Measurements from ENCODE around the gene A2ML1. TPM values are rescaled to one million over a fixed set of nuclear protein-coding genes. Genes with fewer than 3 reads are reported as not detected.
"Not testable (repeated sequence)": the region's sequence is repeated elsewhere in the genome, so short reads cannot be mapped to it uniquely, and the experiment has no call there.

Gene A2ML1
- total and polyA plus RNA-seq, 4 donors: 0.04 to 1.1 (median 0.06) TPM; not detected in 1

DNA sequence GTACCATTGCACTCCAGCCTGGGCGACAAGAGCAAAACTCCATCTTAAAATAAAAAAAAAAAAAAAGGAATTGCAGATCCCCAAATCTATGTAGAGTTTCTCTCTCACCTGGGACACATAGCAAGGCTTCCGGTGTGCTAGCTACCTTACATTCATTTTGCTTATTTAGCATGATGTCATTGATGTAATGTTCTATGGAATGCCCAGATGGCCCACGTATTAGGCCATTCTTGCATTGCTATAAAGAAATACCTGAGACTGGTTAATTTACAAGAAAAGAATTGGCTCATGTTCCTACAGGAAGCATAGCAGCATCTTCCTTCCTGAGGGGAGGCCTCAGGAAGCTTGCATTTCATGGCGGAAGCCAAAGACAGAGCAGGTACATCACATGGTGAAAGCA is 36.9 kb upstream of the A2ML1 start:
- no peaks in the 10 kb centered on the region for H3K9me3 ChIP-seq (ENCODE audit: control insufficient read depth in 4 of 4, insufficient read depth in 3 of 4, low read length in 3 of 4)
- H3K36me3 ChIP-seq (ENCODE audit: control insufficient read depth in 4 of 4, insufficient read depth in 4 of 4, low read length in 4 of 4): peaks cover 0 to 6% (median 1%) of the 10 kb centered on the region in 4 donors
- no peak for ATAC-seq (ENCODE audit: insufficient read depth, low FRiP score)
- no peaks in the 10 kb centered on the region for H3K27me3 ChIP-seq (ENCODE audit: control insufficient read depth in 3 of 3, insufficient read depth in 3 of 3, low read length in 2 of 3)
- H3K4me1 ChIP-seq (ENCODE audit: control insufficient read depth in 5 of 5, insufficient read depth in 5 of 5, low read length in 5 of 5): peaks cover 0 to 15% (median 4%) of the 10 kb centered on the region in 5 donors
- H3K9ac ChIP-seq (ENCODE audit: insufficient read depth in 1 of 2, low read length in 2 of 2): no peak overlapping the region
- TF ChIP-seq, protein P1, sequence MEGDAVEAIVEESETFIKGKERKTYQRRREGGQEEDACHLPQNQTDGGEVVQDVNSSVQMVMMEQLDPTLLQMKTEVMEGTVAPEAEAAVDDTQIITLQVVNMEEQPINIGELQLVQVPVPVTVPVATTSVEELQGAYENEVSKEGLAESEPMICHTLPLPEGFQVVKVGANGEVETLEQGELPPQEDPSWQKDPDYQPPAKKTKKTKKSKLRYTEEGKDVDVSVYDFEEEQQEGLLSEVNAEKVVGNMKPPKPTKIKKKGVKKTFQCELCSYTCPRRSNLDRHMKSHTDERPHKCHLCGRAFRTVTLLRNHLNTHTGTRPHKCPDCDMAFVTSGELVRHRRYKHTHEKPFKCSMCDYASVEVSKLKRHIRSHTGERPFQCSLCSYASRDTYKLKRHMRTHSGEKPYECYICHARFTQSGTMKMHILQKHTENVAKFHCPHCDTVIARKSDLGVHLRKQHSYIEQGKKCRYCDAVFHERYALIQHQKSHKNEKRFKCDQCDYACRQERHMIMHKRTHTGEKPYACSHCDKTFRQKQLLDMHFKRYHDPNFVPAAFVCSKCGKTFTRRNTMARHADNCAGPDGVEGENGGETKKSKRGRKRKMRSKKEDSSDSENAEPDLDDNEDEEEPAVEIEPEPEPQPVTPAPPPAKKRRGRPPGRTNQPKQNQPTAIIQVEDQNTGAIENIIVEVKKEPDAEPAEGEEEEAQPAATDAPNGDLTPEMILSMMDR (IDR thresholded peaks at IDR 0.05; ENCODE audit: control extremely low read depth, extremely low read depth): no peak
- 68 to 84% methylated on average over 4 of the region's 4 CpGs for WGBS, 2 donors
- H3K4me3 ChIP-seq: no peak overlapping the region
- DNase-seq: no peak
- no peak overlapping the region for H3K27ac ChIP-seq (ENCODE audit: low read depth in 1 of 2, low read length in 1 of 2)

DNA sequence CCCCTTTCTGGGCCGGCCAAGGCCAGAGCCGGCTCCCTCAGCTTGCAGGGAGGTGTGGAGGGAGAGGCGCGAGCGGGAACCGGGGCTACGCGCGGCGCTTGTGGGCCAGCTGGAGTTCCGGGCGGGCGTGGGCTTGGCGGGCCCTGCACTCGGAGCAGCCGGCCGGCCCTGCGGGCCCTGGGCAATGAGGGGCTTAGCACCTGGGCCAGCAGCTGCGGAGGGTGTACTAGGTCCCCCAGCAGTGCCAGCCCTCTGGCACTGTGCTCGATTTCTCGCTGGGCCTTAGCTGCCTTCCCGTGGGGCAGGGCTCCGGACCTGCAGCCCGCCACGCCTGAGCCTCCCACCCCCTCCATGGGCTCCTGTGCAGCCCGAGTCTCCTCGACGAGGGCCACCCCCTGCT is 35.2 kb upstream of the A2ML1 start:
- DNase-seq; H3K9ac ChIP-seq (ENCODE audit: insufficient read depth in 1 of 2, low read length in 2 of 2); H3K36me3 ChIP-seq (ENCODE audit: control insufficient read depth in 4 of 4, insufficient read depth in 4 of 4, low read length in 4 of 4); H3K9me3 ChIP-seq (ENCODE audit: control insufficient read depth in 4 of 4, insufficient read depth in 3 of 4, low read length in 3 of 4); H3K27ac ChIP-seq (ENCODE audit: low read depth in 1 of 2, low read length in 1 of 2); ATAC-seq (ENCODE audit: insufficient read depth, low FRiP score); H3K4me1 ChIP-seq (ENCODE audit: control insufficient read depth in 5 of 5, insufficient read depth in 5 of 5, low read length in 5 of 5); H3K4me3 ChIP-seq; H3K27me3 ChIP-seq (ENCODE audit: control insufficient read depth in 3 of 3, insufficient read depth in 3 of 3, low read length in 2 of 3): not testable (repeated sequence)
- WGBS, 2 donors: 98% methylated on average over 25 to 28 of the region's 28 CpGs

DNA sequence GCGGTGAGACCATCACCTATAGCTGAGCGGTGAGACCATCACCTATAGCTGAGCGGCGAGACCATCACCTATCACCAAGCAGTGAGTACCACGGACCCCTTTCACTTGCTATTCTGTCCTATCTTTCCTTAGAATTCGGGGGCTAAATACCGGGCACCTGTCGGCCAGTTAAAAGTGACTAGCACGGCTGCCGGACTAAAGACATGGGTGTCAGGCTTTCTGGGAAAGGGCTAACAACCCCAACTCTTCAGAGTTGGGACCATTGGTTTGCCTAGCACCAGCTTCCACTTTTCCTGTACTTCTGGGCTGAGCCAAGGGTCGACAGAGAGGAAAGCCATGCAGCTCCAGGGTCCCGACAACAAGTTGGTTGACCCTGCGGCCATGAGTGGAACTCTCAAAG is 33.7 kb upstream of the A2ML1 start:
- not testable (repeated sequence) for H3K4me3 ChIP-seq; ATAC-seq (ENCODE audit: insufficient read depth, low FRiP score); H3K9me3 ChIP-seq (ENCODE audit: control insufficient read depth in 4 of 4, insufficient read depth in 3 of 4, low read length in 3 of 4); H3K36me3 ChIP-seq (ENCODE audit: control insufficient read depth in 4 of 4, insufficient read depth in 4 of 4, low read length in 4 of 4); H3K4me1 ChIP-seq (ENCODE audit: control insufficient read depth in 5 of 5, insufficient read depth in 5 of 5, low read length in 5 of 5); H3K9ac ChIP-seq (ENCODE audit: insufficient read depth in 1 of 2, low read length in 2 of 2); H3K27me3 ChIP-seq (ENCODE audit: control insufficient read depth in 3 of 3, insufficient read depth in 3 of 3, low read length in 2 of 3); H3K27ac ChIP-seq (ENCODE audit: low read depth in 1 of 2, low read length in 1 of 2); DNase-seq
- 74 to 76% methylated on average over 13 of the region's 13 CpGs for WGBS, 2 donors

DNA sequence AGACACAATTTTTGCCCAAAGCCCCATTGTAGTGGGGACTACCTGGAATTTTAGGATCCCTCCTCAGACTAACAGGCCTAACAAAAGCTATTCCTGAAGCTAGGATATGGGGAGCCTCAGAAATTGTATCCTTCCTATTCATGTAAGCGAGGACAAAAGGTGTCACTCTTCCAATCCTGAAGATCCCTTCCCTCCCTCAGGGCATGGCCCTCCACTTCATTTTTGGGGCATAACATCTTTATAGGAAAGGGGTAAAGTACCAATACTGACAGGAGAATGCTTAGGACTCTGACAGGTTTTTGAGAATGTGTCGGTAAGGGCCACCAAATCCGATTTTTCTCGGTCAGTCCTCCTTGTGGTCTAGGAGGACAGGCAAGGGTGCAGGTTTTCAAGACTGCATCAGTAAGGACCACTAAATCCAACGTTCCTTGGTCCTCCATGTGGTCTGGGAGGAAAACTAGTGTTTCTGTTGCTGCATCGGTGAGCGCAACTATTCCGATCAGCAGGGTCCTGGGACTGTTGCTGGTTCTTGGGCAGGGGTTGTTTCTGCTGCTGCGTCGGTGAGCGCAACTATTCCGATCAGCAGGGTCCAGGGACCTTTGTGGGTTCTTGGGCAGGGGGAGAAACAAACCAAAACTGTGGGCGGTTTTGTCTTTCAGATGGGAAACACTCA is 32.9 kb upstream of the A2ML1 start:
- not testable (repeated sequence) for H3K4me3 ChIP-seq; DNase-seq; ATAC-seq (ENCODE audit: insufficient read depth, low FRiP score); H3K4me1 ChIP-seq (ENCODE audit: control insufficient read depth in 5 of 5, insufficient read depth in 5 of 5, low read length in 5 of 5); H3K27ac ChIP-seq (ENCODE audit: low read depth in 1 of 2, low read length in 1 of 2); H3K27me3 ChIP-seq (ENCODE audit: control insufficient read depth in 3 of 3, insufficient read depth in 3 of 3, low read length in 2 of 3); H3K9me3 ChIP-seq (ENCODE audit: control insufficient read depth in 4 of 4, insufficient read depth in 3 of 4, low read length in 3 of 4); H3K9ac ChIP-seq (ENCODE audit: insufficient read depth in 1 of 2, low read length in 2 of 2); H3K36me3 ChIP-seq (ENCODE audit: control insufficient read depth in 4 of 4, insufficient read depth in 4 of 4, low read length in 4 of 4)
- WGBS, 2 donors: 82 to 90% methylated on average over 13 of the region's 13 CpGs

DNA sequence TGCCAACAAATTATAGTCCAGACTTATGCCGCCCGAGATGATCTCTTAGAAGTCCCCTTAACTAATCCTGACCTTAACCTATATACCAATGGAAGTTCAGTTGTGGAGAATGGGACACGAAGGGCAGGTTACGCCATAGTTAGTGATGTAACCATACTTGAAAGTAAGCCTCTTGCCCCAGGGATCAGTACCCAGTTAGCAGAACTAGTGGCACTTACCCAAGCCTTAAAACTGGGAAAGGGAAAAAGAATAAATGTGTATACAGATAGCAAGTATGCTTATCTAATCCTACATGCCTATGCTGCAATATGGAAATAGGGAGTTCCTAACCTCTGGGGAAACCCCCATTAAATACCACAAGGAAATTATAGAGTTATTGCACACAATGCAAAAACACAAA is 29.2 kb upstream of the A2ML1 start:
- 46 to 62% methylated on average over 2 to 4 of the region's 4 CpGs for WGBS, 2 donors
- not testable (repeated sequence) for DNase-seq

DNA sequence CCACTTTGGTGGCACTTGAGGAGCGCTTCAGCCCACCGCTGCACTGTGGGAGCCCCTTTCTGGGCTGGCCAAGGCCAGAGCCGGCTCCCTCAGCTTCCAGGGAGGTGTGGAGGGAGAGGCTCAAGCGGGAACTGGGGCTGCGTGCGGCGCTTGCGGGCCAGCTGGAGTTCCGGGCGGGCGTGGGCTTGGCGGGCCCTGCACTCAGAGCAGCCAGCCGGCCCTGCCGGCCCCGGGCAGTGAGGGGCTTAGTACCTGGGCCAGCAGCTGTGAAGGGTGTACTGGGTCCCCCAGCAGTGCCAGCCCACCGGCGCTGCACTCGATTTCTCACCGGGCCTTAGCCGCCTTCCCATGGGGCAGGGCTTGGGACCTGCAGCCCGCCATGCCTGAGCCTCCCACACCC is 27.8 kb upstream of the A2ML1 start:
- ATAC-seq (ENCODE audit: insufficient read depth, low FRiP score); H3K36me3 ChIP-seq (ENCODE audit: control insufficient read depth in 4 of 4, insufficient read depth in 4 of 4, low read length in 4 of 4); DNase-seq; H3K9me3 ChIP-seq (ENCODE audit: control insufficient read depth in 4 of 4, insufficient read depth in 3 of 4, low read length in 3 of 4); H3K27ac ChIP-seq (ENCODE audit: low read depth in 1 of 2, low read length in 1 of 2); H3K27me3 ChIP-seq (ENCODE audit: control insufficient read depth in 3 of 3, insufficient read depth in 3 of 3, low read length in 2 of 3); H3K4me1 ChIP-seq (ENCODE audit: control insufficient read depth in 5 of 5, insufficient read depth in 5 of 5, low read length in 5 of 5); H3K9ac ChIP-seq (ENCODE audit: insufficient read depth in 1 of 2, low read length in 2 of 2); H3K4me3 ChIP-seq: not testable (repeated sequence)
- WGBS, 2 donors: 97 to 98% methylated on average over 15 to 21 of the region's 21 CpGs

More for the DNA sequence above, 29.2 kb upstream of the A2ML1 start:
- not testable (repeated sequence) for H3K9me3 ChIP-seq (ENCODE audit: control insufficient read depth in 4 of 4, insufficient read depth in 3 of 4, low read length in 3 of 4); H3K4me3 ChIP-seq; H3K27me3 ChIP-seq (ENCODE audit: control insufficient read depth in 3 of 3, insufficient read depth in 3 of 3, low read length in 2 of 3); H3K27ac ChIP-seq (ENCODE audit: low read depth in 1 of 2, low read length in 1 of 2); H3K36me3 ChIP-seq (ENCODE audit: control insufficient read depth in 4 of 4, insufficient read depth in 4 of 4, low read length in 4 of 4); H3K4me1 ChIP-seq (ENCODE audit: control insufficient read depth in 5 of 5, insufficient read depth in 5 of 5, low read length in 5 of 5); ATAC-seq (ENCODE audit: insufficient read depth, low FRiP score); H3K9ac ChIP-seq (ENCODE audit: insufficient read depth in 1 of 2, low read length in 2 of 2)
